Measurements from ENCODE around the gene MBD3L3. TPM values are rescaled to one million over a fixed set of nuclear protein-coding genes. Genes with fewer than 3 reads are reported as not detected.

MBD3L3 gene
- total and polyA plus RNA-seq, 10 of the 15 experiments (the other 5 are each of a cell fraction or from before 2014, with no cell fraction given): not detected

DNA sequence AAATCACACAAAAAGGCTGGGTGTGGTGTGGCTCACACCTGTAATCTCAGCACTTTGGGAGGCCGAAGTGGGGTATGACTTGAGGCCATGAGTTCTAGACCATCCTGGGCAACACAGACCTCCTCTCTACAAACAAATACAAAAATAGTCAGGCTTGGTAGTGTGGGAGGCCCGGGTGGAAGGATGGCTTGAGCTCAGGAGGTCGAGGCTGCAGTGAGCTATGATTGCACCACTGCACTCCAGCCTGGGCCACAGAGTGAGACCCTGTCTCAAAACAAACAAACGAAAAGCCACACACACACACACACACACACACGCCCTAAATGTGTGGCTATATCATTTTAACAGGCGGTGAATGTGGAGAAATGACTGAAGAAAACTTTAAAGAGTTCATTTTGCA is 10.1 kb upstream of the MBD3L3 start:
- WGBS (ENCODE audit: insufficient coverage, insufficient replicate concordance, low lambda C conversion rate, missing lambda C conversion rate): 34% methylated on average over 6 of the region's 6 CpGs
- no TSS peak for BruUV-seq (replicated peaks)
- Histone ChIP-seq H3K9me3 (replicated peaks; ENCODE audit: control insufficient read depth, insufficient read depth, low read length) (peaks cover 3% of the 10 kb centered on the region; the same call in 2 of the 3 replicates), H3K4me2 (ENCODE audit: control insufficient read depth, insufficient read depth) (peak overlapping the region; percentile 69; the same call in 1 of the 2 replicates), H2AFZ (ENCODE audit: control insufficient read depth, low read depth, low read length) (peak overlapping the region; percentile 86), H3K9ac (ENCODE audit: control insufficient read depth, insufficient read depth, low read length) (no peak overlapping the region), H4K20me1 (ENCODE audit: control insufficient read depth, insufficient read depth) (no peaks in the 10 kb centered on the region), H3K27ac (ENCODE audit: control insufficient read depth, insufficient read depth) (no peak overlapping the region), H3K36me3 (ENCODE audit: control insufficient read depth in 2 of 2, insufficient read depth in 2 of 2, low read length in 1 of 2) (peaks cover 6 to 12% of the 10 kb centered on the region in 2 experiments), H3K4me1 (ENCODE audit: control insufficient read depth, insufficient read depth, low read length) (no peaks in the 10 kb centered on the region), H3K79me2 (ENCODE audit: control insufficient read depth, insufficient read depth, low read length) (peaks cover 12% of the 10 kb centered on the region), H3K4me3 (peak overlapping the region; percentile 14; the same call in 1 of the 2 replicates), H3K27me3 (replicated peaks in 1 of 2; ENCODE audit: control insufficient read depth in 2 of 2, insufficient read depth in 2 of 2, low read length in 1 of 2) (no peaks in the 10 kb centered on the region)
- FAIRE-seq (no peak), ATAC-seq (no peak), DNase-seq (ENCODE audit: low read depth, low spot score) (no peak)
- no peak for TF ChIP-seq FOXK2 (IDR thresholded peaks at IDR 0.05)
- no peak for TF ChIP-seq BRCA1 (IDR thresholded peaks at IDR 0.05; ENCODE audit: low read depth, low read length)
- no peak for TF ChIP-seq ATF7 (IDR thresholded peaks at IDR 0.05; ENCODE audit: low read depth)
- TF ChIP-seq EZH2 (IDR thresholded peaks at IDR 0.05; ENCODE audit: borderline replicate concordance, control insufficient read depth, low read depth, low read length): no peak
- TF ChIP-seq ZSCAN29 (IDR thresholded peaks at IDR 0.05): no peak
- no peak for TF ChIP-seq SMAD5 (IDR thresholded peaks at IDR 0.05; ENCODE audit: low read depth)
- TF ChIP-seq ZBED1 (IDR thresholded peaks at IDR 0.05; ENCODE audit: borderline replicate concordance): no peak
- no peak for TF ChIP-seq CBFB (IDR thresholded peaks at IDR 0.05; ENCODE audit: low read depth)
- no peak for TF ChIP-seq ZZZ3 (IDR thresholded peaks at IDR 0.05; ENCODE audit: control insufficient read depth, insufficient read length, low read depth)
- TF ChIP-seq, protein P1, sequence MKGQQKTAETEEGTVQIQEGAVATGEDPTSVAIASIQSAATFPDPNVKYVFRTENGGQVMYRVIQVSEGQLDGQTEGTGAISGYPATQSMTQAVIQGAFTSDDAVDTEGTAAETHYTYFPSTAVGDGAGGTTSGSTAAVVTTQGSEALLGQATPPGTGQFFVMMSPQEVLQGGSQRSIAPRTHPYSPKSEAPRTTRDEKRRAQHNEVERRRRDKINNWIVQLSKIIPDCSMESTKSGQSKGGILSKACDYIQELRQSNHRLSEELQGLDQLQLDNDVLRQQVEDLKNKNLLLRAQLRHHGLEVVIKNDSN (IDR thresholded peaks at IDR 0.05; ENCODE audit: borderline replicate concordance, extremely low read length, insufficient read depth, low read depth, low read length): no peak
- TF ChIP-seq ASH2L (IDR thresholded peaks at IDR 0.05; ENCODE audit: borderline replicate concordance, low read depth): no peak
- TF ChIP-seq, protein P2, sequence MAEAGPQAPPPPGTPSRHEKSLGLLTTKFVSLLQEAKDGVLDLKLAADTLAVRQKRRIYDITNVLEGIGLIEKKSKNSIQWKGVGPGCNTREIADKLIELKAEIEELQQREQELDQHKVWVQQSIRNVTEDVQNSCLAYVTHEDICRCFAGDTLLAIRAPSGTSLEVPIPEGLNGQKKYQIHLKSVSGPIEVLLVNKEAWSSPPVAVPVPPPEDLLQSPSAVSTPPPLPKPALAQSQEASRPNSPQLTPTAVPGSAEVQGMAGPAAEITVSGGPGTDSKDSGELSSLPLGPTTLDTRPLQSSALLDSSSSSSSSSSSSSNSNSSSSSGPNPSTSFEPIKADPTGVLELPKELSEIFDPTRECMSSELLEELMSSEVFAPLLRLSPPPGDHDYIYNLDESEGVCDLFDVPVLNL (IDR thresholded peaks at IDR 0.05; ENCODE audit: low read depth, low read length): no peak
- TF ChIP-seq BMI1 (IDR thresholded peaks at IDR 0.05; ENCODE audit: borderline replicate concordance): no peak
- TF ChIP-seq, protein P3, sequence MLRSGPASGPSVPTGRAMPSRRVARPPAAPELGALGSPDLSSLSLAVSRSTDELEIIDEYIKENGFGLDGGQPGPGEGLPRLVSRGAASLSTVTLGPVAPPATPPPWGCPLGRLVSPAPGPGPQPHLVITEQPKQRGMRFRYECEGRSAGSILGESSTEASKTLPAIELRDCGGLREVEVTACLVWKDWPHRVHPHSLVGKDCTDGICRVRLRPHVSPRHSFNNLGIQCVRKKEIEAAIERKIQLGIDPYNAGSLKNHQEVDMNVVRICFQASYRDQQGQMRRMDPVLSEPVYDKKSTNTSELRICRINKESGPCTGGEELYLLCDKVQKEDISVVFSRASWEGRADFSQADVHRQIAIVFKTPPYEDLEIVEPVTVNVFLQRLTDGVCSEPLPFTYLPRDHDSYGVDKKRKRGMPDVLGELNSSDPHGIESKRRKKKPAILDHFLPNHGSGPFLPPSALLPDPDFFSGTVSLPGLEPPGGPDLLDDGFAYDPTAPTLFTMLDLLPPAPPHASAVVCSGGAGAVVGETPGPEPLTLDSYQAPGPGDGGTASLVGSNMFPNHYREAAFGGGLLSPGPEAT (IDR thresholded peaks at IDR 0.05; ENCODE audit: low read depth): no peak; the same call in 1 of the 2 replicates
- TF ChIP-seq, protein P4, sequence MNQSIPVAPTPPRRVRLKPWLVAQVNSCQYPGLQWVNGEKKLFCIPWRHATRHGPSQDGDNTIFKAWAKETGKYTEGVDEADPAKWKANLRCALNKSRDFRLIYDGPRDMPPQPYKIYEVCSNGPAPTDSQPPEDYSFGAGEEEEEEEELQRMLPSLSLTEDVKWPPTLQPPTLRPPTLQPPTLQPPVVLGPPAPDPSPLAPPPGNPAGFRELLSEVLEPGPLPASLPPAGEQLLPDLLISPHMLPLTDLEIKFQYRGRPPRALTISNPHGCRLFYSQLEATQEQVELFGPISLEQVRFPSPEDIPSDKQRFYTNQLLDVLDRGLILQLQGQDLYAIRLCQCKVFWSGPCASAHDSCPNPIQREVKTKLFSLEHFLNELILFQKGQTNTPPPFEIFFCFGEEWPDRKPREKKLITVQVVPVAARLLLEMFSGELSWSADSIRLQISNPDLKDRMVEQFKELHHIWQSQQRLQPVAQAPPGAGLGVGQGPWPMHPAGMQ (IDR thresholded peaks at IDR 0.05; ENCODE audit: borderline replicate concordance): no peak
- ChIA-PET CTCF (interaction anchor here (1.0 to 2.5 kb wide), 9 partner anchors 13 to 329 kb away, joined by 3 to 6 read pairs (median 4); no protein-coding TSS in a partner anchor), RAD21 (ENCODE audit: unreplicated experiment) (interaction anchor here (0.8 to 2.3 kb wide), 13 partner anchors 31 to 312 kb away, joined by 3 to 15 read pairs (median 5); partner anchors contain the start of gene ARHGEF18), POLR2A (interaction anchor here (0.6 to 1.9 kb wide), 10 partner anchors 17 to 264 kb away, joined by 3 to 14 read pairs (median 4); no protein-coding TSS in a partner anchor), SMC1A (ENCODE audit: uncharacterized antibody, unreplicated experiment) (interaction anchor here (0.8 to 2.8 kb wide), 9 partner anchors 29 to 707 kb away, joined by 3 to 13 read pairs (median 4); partner anchors contain the start of genes ALKBH7 and CLPP)
- in situ Hi-C loops (cut with MboI) (no loop called here), intact Hi-C loops (cut with micrococcal nuclease; ENCODE audit: unreplicated experiment) (no loop called here)

Measured in GM12878 (cell line).